Subcutaneous adipose tissue (tissue), 4 donors: ENCODE results near the gene HCCS. TPM values are rescaled to one million over a fixed set of nuclear protein-coding genes. Genes with fewer than 3 reads are reported as not detected.

Experiments used
- small RNA-seq: library from RNA; depleted of rRNA; stranded (forward); fragments of <200 nt; gene quantifications from one replicate; pipeline ENCODE3, GENCODE V24; 2016
- total RNA-seq, 4 donors: library from RNA; depleted of rRNA; stranded (reverse); fragments of >200 nt; gene quantifications; one replicate each; pipeline ENCODE4 v1.1.0, GENCODE V29; 2016
- TF ChIP-seq, protein P1 (sequence below): fragments of 450-650 bp; IDR thresholded peaks from one replicate; pipeline ENCODE4 v1.5.1; 2016; ENCODE audit warnings: low read depth, mild to moderate bottlenecking, control low read depth, antibody characterized with exemption, moderate library complexity

Gene HCCS
- total RNA-seq, 4 donors from 2014 or later: 8.5 to 10.6 (median 9.0) TPM

DNA sequence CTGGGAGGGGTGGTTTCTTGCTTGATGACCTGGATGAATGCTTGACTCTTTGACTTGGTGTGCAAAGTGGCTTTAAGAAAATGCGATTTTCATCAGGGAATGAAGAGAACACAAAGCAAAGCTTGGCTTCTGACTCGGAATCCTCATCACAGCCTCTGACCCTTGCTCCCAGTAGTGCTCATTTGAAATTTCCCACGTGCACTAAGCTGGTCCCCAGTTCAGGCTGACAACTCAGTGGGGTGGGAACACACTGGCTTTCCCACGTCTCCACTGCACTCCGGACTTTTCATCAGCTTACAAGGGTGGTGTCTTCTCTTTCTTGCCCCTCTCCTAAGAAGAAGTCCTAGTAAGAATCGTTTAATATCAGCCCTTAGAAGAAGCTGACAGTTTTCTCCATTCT is 53.3 kb downstream of the HCCS start:
- TF ChIP-seq, protein P1, sequence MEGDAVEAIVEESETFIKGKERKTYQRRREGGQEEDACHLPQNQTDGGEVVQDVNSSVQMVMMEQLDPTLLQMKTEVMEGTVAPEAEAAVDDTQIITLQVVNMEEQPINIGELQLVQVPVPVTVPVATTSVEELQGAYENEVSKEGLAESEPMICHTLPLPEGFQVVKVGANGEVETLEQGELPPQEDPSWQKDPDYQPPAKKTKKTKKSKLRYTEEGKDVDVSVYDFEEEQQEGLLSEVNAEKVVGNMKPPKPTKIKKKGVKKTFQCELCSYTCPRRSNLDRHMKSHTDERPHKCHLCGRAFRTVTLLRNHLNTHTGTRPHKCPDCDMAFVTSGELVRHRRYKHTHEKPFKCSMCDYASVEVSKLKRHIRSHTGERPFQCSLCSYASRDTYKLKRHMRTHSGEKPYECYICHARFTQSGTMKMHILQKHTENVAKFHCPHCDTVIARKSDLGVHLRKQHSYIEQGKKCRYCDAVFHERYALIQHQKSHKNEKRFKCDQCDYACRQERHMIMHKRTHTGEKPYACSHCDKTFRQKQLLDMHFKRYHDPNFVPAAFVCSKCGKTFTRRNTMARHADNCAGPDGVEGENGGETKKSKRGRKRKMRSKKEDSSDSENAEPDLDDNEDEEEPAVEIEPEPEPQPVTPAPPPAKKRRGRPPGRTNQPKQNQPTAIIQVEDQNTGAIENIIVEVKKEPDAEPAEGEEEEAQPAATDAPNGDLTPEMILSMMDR: no peak

DNA sequence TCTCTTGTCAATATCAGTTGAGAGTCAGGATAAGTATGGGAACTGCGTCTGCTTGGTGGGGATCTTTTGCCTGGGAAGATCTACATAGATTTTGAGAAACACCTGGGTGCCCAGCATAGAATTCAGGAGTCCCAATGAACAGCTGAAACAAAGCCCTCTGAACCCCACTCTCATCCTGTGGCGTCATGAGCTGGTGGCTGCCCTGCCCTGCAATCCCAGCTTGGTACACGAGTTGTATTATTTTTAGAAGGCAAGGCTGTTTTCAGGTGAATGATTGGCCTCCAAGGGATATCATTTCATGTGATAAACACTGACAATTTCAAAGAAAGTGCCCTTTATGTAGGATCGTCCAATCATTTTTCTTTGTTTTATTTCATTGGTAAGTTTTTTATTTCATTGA is 60.8 kb downstream of the HCCS start:
- TF ChIP-seq, protein P1: no peak

DNA sequence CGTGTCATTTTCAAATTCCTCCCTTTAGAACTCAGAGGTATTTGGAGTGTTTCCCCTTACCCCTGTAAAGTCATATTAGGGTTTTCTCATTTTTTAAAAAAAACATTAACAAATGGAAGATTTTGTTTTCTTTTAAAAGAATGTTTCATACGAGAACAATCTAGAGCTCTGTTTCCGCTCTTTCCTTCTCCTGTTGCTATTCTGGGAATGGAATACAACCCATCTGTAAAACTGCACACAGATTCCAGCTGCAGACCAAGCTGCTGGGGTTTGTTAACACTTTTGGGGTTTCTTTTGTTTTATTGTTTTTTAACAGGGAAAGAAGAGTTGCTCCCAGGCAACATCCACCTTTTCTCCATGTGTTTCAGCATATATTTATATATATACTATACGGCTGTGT is 61.3 kb downstream of the HCCS start:
- TF ChIP-seq, protein P1: no peak

Small RNAs within 50 kb of the gene (small RNA-seq; reads per million reads assigned to genes)
- gene RF00019: 0.49 reads per million
- gene RF02271: not detected

Other genes starting within 250 kb of the HCCS start
- gene AMELX, start 182.1 kb downstream of the HCCS start, total RNA-seq: not detected